Neural progenitor cell (in vitro differentiated cells): ENCODE data around the gene ZNF862. TPM values are rescaled to one million over a fixed set of nuclear protein-coding genes. Genes with fewer than 3 reads are reported as not detected.

Experiments
- DNase-seq: peaks from one replicate; pipeline ENCODE4 v3.0.0-alpha.2; 2016; ENCODE audit warnings: low spot score
- H2AFZ ChIP-seq: fragments of 200-600 bp; sonication (generic); replicated peaks from 2 replicates; pipeline ENCODE4 v1.6.1; 2016; ENCODE audit warnings: antibody characterized with exemption
- H3F3A ChIP-seq: fragments of 200-600 bp; sonication (generic); 2 replicates; pipeline ENCODE4 v1.6.1; 2016; ENCODE audit warnings: antibody characterized with exemption, low read depth
- H3K27ac ChIP-seq: fragments of 200-600 bp; sonication (generic); 2 replicates; pipeline ENCODE4 v1.5.1; 2016; ENCODE audit warnings: mild to moderate bottlenecking
- H3K27me3 ChIP-seq: fragments of 200-600 bp; sonication (generic); 2 replicates; pipeline ENCODE4 v1.6.1; 2016; ENCODE audit warnings: mild to moderate bottlenecking, moderate library complexity
- H3K36me3 ChIP-seq: fragments of 200-600 bp; sonication (generic); 2 replicates; pipeline ENCODE4 v1.5.1; 2016
- H3K4me1 ChIP-seq: fragments of 200-600 bp; sonication (generic); 2 replicates; pipeline ENCODE4 v1.6.1; 2016; ENCODE audit warnings: mixed run types
- H3K4me2 ChIP-seq: fragments of 200-600 bp; sonication (generic); 2 replicates; pipeline ENCODE4 v1.6.1; 2016
- H3K4me3 ChIP-seq: fragments of 200-600 bp; sonication (generic); 2 replicates; pipeline ENCODE4 v1.5.1; 2016
- H3K79me2 ChIP-seq: fragments of 200-600 bp; sonication (generic); 2 replicates; pipeline ENCODE4 v1.6.1; 2016; ENCODE audit warnings: low read depth
- H3K9ac ChIP-seq: fragments of 200-600 bp; sonication (generic); 2 replicates; pipeline ENCODE4 v1.6.1; 2016
- H3K9me3 ChIP-seq: fragments of 200-600 bp; sonication (generic); 2 replicates; pipeline ENCODE4 v1.5.1; 2016; ENCODE audit warnings: low read depth
- H4K20me1 ChIP-seq: fragments of 200-600 bp; sonication (generic); 2 replicates; pipeline ENCODE4 v1.6.1; 2016; ENCODE audit warnings: low read depth
- H3K27ac Mint-ChIP-seq: 3 replicates; pipeline ENCODE4 v1.8.0; 2021; ENCODE audit warnings: mixed read lengths
- H3K27me3 Mint-ChIP-seq: 2 replicates; pipeline ENCODE4 v1.8.0; 2022; ENCODE audit warnings: low read depth, mild to moderate bottlenecking, inconsistent platforms, moderate library complexity, mixed read lengths; ENCODE audit not compliant: insufficient read depth
- H3K36me3 Mint-ChIP-seq: 3 replicates; pipeline ENCODE4 v1.8.0; 2021; ENCODE audit warnings: mixed read lengths
- H3K4me1 Mint-ChIP-seq: 3 replicates; pipeline ENCODE4 v1.8.0; 2021; ENCODE audit warnings: mixed read lengths
- H3K4me3 Mint-ChIP-seq: 3 replicates; pipeline ENCODE4 v1.8.0; 2021; ENCODE audit warnings: mild to moderate bottlenecking, moderate library complexity, mixed read lengths
- H3K9me3 Mint-ChIP-seq: 3 replicates; pipeline ENCODE4 v1.8.0; 2020; ENCODE audit warnings: mixed read lengths
- EZH2 ChIP-seq: fragments of 200-600 bp; sonication (generic); IDR thresholded peaks from 2 replicates; pipeline ENCODE4 v1.6.1; 2017; ENCODE audit warnings: antibody characterized with exemption, mild to moderate bottlenecking, moderate library complexity
- EZH2phosphoT487 ChIP-seq: fragments of 200-600 bp; sonication (generic); IDR thresholded peaks from 2 replicates; pipeline ENCODE4 v1.6.1; 2017; ENCODE audit warnings: antibody characterized with exemption
- total RNA-seq: library from RNA; depleted of rRNA; stranded (reverse); fragments of >200 nt; gene quantifications from 2 replicates; pipeline ENCODE4 v1.2.3, GENCODE V29; 2015; ENCODE audit warnings: low replicate concordance
- TF ChIP-seq, protein P1 (sequence below): fragments of 200-600 bp; sonication (generic); IDR thresholded peaks from 2 replicates; pipeline ENCODE4 v1.5.1; 2017; ENCODE audit warnings: antibody characterized with exemption, mild to moderate bottlenecking

Gene ZNF862
- total RNA-seq, 1 donor from 2014 or later, result 5.9 TPM

DNA sequence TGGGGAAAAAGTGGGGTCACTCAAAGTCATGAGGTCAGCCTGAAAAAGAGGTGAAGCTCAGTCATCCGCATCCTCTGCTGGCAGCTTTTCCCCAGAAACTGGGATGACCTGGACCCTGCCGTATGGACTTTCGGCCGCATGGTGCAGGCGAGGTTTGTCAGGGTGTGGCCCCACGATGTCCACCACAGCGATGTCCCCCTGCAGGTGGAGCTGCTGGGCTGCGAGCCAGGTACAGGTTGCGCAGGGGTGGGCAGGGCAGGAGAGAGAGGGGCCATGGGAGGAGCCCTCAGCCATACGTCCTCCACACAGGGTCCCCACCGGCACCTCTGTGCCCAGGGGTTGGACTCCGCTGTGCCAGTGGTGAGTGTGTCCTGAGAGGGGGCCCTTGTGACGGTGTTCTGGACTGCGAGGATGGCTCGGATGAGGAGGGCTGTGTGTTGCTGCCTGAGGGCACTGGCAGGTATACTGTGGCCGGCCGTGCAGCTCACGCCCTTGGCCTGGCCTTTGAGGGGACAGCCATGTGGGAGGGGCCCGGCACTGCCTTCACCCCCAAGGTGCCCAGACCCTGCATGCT, 41.8 kb upstream of the ZNF862 start:
- DNase-seq, result no peak
- Mint-ChIP-seq H3K27ac (no peak overlapping the region), H3K9me3 (no peaks in the 10 kb centered on the region), H3K36me3 (no peaks in the 10 kb centered on the region), H3K4me3 (no peak overlapping the region), H3K27me3 (peaks cover 7% of the 10 kb centered on the region), H3K4me1 (peaks cover 20% of the 10 kb centered on the region)
- H3K27me3 ChIP-seq, result peaks cover 14% of the 10 kb centered on the region
- no peaks in the 10 kb centered on the region for H3F3A ChIP-seq
- no peak overlapping the region for H3K9ac ChIP-seq
- no peak overlapping the region for H3K4me2 ChIP-seq
- no peak overlapping the region for H2AFZ ChIP-seq
- no peaks in the 10 kb centered on the region for H3K9me3 ChIP-seq
- no peak overlapping the region for H3K27ac ChIP-seq
- H3K79me2 ChIP-seq, result no peaks in the 10 kb centered on the region
- no peaks in the 10 kb centered on the region for H4K20me1 ChIP-seq
- H3K36me3 ChIP-seq, result no peaks in the 10 kb centered on the region
- no peak for TF ChIP-seq EZH2
- no peak for TF ChIP-seq EZH2phosphoT487
- TF ChIP-seq, protein P1, sequence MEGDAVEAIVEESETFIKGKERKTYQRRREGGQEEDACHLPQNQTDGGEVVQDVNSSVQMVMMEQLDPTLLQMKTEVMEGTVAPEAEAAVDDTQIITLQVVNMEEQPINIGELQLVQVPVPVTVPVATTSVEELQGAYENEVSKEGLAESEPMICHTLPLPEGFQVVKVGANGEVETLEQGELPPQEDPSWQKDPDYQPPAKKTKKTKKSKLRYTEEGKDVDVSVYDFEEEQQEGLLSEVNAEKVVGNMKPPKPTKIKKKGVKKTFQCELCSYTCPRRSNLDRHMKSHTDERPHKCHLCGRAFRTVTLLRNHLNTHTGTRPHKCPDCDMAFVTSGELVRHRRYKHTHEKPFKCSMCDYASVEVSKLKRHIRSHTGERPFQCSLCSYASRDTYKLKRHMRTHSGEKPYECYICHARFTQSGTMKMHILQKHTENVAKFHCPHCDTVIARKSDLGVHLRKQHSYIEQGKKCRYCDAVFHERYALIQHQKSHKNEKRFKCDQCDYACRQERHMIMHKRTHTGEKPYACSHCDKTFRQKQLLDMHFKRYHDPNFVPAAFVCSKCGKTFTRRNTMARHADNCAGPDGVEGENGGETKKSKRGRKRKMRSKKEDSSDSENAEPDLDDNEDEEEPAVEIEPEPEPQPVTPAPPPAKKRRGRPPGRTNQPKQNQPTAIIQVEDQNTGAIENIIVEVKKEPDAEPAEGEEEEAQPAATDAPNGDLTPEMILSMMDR, result no peak
- H3K4me1 ChIP-seq, result no peaks in the 10 kb centered on the region
- H3K4me3 ChIP-seq, result no peak overlapping the region

DNA sequence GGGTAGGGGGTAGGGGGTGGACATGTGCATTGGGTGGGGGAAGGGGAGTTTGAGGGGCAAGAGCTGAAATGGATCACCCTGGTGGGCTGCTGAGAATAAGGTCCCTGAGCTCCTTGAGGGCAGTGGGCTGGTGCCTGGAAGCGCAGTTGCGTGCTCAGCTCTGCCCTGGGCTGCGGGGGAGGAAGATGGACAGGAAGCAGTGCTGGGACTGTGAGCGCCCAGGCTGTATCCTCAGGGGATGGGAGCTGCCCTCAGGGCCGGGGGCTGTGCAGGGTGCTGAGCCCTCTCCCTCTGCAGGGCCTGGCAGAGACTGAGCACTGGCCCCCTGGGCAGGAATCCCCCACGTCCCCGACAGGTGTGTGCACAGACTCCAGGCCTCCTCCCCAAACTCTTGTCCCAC, 40.4 kb upstream of the ZNF862 start:
- peaks cover 7% of the 10 kb centered on the region for H3K27me3 Mint-ChIP-seq
- H3K27ac ChIP-seq, result no peak overlapping the region
- H3K27ac Mint-ChIP-seq, result no peak overlapping the region
- H3K4me1 ChIP-seq, result no peaks in the 10 kb centered on the region
- no peak overlapping the region for H2AFZ ChIP-seq
- DNase-seq, result no peak
- TF ChIP-seq EZH2phosphoT487, result no peak
- TF ChIP-seq, protein P1, result no peak
- no peak for TF ChIP-seq EZH2
- H3K9ac ChIP-seq, result no peak overlapping the region
- H3K36me3 ChIP-seq, result no peaks in the 10 kb centered on the region
- peaks cover 20% of the 10 kb centered on the region for H3K4me1 Mint-ChIP-seq
- H3K4me3 Mint-ChIP-seq, result no peak overlapping the region
- H3K27me3 ChIP-seq, result peaks cover 10% of the 10 kb centered on the region
- no peaks in the 10 kb centered on the region for H3K9me3 Mint-ChIP-seq
- no peaks in the 10 kb centered on the region for H3K79me2 ChIP-seq
- no peaks in the 10 kb centered on the region for H3F3A ChIP-seq
- no peaks in the 10 kb centered on the region for H4K20me1 ChIP-seq
- H3K4me2 ChIP-seq, result no peak overlapping the region
- H3K4me3 ChIP-seq, result no peak overlapping the region
- H3K9me3 ChIP-seq, result no peaks in the 10 kb centered on the region
- H3K36me3 Mint-ChIP-seq, result no peaks in the 10 kb centered on the region

DNA sequence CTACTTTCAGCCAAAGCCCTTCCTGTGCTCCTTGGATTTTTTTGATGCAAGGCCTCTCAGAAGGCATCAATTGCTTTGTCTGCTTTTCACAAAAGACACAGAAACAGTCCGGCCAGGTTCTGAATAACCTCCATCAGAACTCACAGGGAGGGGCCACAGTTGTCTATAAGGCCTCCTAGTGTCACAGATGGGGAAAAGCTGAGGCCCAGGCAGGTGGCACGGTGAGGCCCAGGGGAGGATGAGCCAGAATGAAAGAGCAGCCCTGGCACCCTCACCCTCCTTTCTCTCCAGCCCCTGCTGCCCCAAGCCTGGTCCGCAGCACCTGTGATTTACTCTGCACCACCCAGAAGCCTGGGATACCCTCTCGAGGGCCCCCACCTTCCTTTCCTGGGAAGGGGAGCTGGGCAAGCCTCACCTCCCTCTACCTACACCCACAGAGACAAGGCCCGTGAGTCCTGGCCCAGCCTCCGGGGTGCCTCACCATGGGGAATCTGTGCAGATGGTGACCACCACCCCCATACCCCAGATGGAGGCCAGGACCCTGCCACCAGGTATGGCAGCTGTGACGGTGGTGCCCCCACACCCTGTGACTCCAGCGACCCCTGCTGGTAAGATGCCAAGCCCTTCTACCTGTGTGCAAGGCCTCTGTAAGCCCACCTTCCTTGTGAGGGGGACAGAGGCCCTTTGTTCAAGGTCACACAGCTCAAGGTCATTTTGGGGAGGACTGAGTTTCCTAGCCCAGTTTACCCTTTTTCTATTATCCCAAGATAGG, 38.6 kb upstream of the ZNF862 start:
- Histone ChIP-seq H3K4me2 (no peak overlapping the region), H2AFZ (no peak overlapping the region), H3K27ac (no peak overlapping the region), H3K36me3 (no peaks in the 10 kb centered on the region), H3K9ac (no peak overlapping the region), H3K79me2 (no peaks in the 10 kb centered on the region), H4K20me1 (no peaks in the 10 kb centered on the region), H3K4me3 (no peak overlapping the region), H3F3A (no peaks in the 10 kb centered on the region), H3K4me1 (no peaks in the 10 kb centered on the region), H3K27me3 (no peaks in the 10 kb centered on the region), H3K9me3 (no peaks in the 10 kb centered on the region)
- DNase-seq, result peak; percentile 73
- Mint-ChIP-seq H3K9me3 (no peaks in the 10 kb centered on the region), H3K27me3 (peaks cover 5% of the 10 kb centered on the region), H3K27ac (no peak overlapping the region), H3K36me3 (no peaks in the 10 kb centered on the region), H3K4me1 (peaks cover 16% of the 10 kb centered on the region), H3K4me3 (no peak overlapping the region)
- TF ChIP-seq EZH2 (no peak), EZH2phosphoT487 (no peak)
- TF ChIP-seq, protein P1, result peak; percentile 71
